Activated T-helper 2 cell treated with anti-CD3 and anti-CD28 coated beads, Interferon-gamma antibody, Interleukin-2, Interleukin-4, amounts not matched to agents 10 μg/mL and 5 μg/mL and 100 μg/mL, durations not matched to agents 14 hours and 24 hours and 36 hours (primary cell): ENCODE results near the gene GGA3. TPM values are rescaled to one million over a fixed set of nuclear protein-coding genes. Genes with fewer than 3 reads are reported as not detected.
"Not testable (repeated sequence)": the region's sequence is repeated elsewhere in the genome, so short reads cannot be mapped to it uniquely, and the experiment has no call there.

ENCODE experiments used
- DNase-seq: peaks from one replicate; pipeline ENCODE4 v3.0.0; 2021; ENCODE audit warnings: low spot score
- H3K27ac Mint-ChIP-seq: one replicate; pipeline ENCODE4 v1.8.0; 2021; ENCODE audit warnings: mixed read lengths
- H3K27me3 Mint-ChIP-seq: one replicate; pipeline ENCODE4 v1.8.0; 2021; ENCODE audit warnings: low read depth, mixed read lengths
- H3K36me3 Mint-ChIP-seq: one replicate; pipeline ENCODE4 v1.8.0; 2021; ENCODE audit warnings: low read depth, mixed read lengths
- H3K4me1 Mint-ChIP-seq: one replicate; pipeline ENCODE4 v1.8.0; 2021; ENCODE audit warnings: low read depth, mixed read lengths
- H3K4me3 Mint-ChIP-seq: one replicate; pipeline ENCODE4 v1.8.0; 2021; ENCODE audit warnings: low read depth, mild to moderate bottlenecking, moderate library complexity, mixed read lengths
- H3K9me3 Mint-ChIP-seq: one replicate; pipeline ENCODE4 v1.8.0; 2021; ENCODE audit warnings: mixed read lengths
- intact Hi-C: fragments of 100-400 bp; cut with micrococcal nuclease; formaldehyde crosslinking; loops from one replicate; pipeline ENCODE4 v1.15.1; 2023
- total RNA-seq: library from RNA; stranded (reverse); gene quantifications from 2 replicates; pipeline ENCODE4 v1.2.3, GENCODE V29; 2022

The GGA3 gene
- total RNA-seq, 1 donor from 2014 or later = 77.2 TPM

DNA sequence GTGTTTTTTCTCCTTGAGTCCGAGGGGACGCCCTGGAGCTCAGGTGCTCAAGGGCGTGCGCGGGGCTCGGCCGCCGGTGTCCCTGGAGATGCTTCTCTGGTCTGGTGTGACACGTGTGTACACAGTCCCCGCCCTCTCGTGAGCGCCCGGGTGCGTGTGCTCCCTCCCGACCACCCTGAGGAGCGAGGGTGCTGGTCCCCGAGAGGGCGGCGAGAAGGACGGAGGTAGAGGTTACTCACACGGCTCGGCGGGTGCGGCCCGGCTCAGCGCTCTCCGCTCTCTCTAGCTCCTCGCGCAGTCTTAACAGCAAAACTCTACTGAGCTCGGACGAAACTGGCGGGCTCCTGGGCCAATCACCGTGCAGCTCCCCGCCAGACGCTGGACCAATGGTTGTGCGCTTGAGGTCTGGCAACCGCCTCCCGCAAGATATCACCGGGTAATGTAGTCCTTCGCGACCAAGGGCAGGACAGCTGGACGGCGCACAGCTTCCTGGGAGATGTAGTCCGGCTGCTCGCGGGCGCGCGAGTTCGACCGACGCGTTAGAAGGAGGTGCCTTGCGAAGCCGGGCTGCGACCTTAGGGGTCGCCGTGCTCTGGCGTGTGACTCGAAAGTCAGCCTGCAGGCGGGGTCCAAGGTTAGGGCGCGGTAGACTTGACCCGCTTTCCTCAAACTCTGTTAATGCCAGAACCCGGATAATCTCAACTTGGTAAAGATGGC, 27.9 kb upstream of the GGA3 start, which contains the start of gene SLC25A19:
Gene SLC25A19, minus strand, starts transcription at position 319 of the 717 bp plus-strand sequence. CDS start 2,669 bp downstream, outside the sequence.
- Mint-ChIP-seq H3K27ac (peak within 1 kb of the TSS; percentile 100), H3K36me3 (peaks cover 39% of the 10 kb centered on the region)
- peak; percentile 98 for DNase-seq

GRCh38 chr17:75288770-75289114, 27.3 kb upstream of the GGA3 start:
- H3K36me3 Mint-ChIP-seq = peaks cover 43% of the 10 kb centered on the region
- H3K27ac Mint-ChIP-seq = peak overlapping the region; percentile 100
- H3K4me3 Mint-ChIP-seq = peak overlapping the region; percentile 99
- peaks cover 18% of the 10 kb centered on the region for H3K4me1 Mint-ChIP-seq
- intact Hi-C loops = loop anchor here (1.0 to 2.0 kb wide), 5 partner anchors 9 to 117 kb away; partner anchors contain the start of genes GGA3, GRB2, MIF4GD and MRPS7
- H3K27me3 Mint-ChIP-seq = no peaks in the 10 kb centered on the region
- DNase-seq = peak; percentile 45
- H3K9me3 Mint-ChIP-seq = no peaks in the 10 kb centered on the region

More for the DNA sequence above, 27.9 kb upstream of the GGA3 start, which contains the start of gene SLC25A19:
- Mint-ChIP-seq H3K9me3 (no peaks in the 10 kb centered on the region), H3K4me1 (peaks cover 20% of the 10 kb centered on the region), H3K27me3 (no peaks in the 10 kb centered on the region), H3K4me3 (peak within 1 kb of the TSS; percentile 99)
- intact Hi-C loops = loop anchor here (1.0 to 2.0 kb wide), 5 partner anchors 8 to 116 kb away; partner anchors contain the start of genes GGA3, GRB2, MIF4GD and MRPS7

GRCh38 chr17:75288359-75288758, 27.0 kb upstream of the GGA3 start:
- peak overlapping the region; percentile 99 for H3K4me3 Mint-ChIP-seq
- no peak for DNase-seq
- no peaks in the 10 kb centered on the region for H3K27me3 Mint-ChIP-seq
- H3K36me3 Mint-ChIP-seq = peaks cover 46% of the 10 kb centered on the region
- peak overlapping the region; percentile 100 for H3K27ac Mint-ChIP-seq
- intact Hi-C loops = loop anchor here (2.0 kb wide), 1 partner anchor 34 kb away; no protein-coding TSS in a partner anchor
- peaks cover 20% of the 10 kb centered on the region for H3K4me1 Mint-ChIP-seq
- H3K9me3 Mint-ChIP-seq = no peaks in the 10 kb centered on the region

DNA sequence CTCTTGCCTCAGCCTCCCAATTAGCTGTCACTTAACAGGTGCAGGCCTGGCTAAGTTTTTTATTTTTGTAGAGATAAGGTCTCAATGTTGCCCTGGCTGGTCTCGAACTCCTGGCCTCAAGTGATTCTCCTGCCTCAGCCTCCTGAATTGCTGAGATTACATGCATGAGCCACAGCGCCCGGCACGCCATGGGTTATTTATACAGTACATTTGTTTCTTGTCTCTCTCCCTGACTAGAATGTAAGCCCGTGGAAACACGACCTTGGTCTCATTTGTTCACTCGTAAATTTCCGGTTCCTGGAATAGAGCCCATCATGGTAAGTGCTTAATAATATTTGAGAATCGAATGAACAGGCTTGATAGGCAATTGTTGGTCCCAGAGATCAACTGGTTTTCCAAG, 25.8 kb upstream of the GGA3 start:
- no peaks in the 10 kb centered on the region for H3K9me3 Mint-ChIP-seq
- peaks cover 49% of the 10 kb centered on the region for H3K36me3 Mint-ChIP-seq
- H3K4me3 Mint-ChIP-seq = peak overlapping the region; percentile 51
- intact Hi-C loops = no loop called here
- H3K27ac Mint-ChIP-seq = no peak overlapping the region
- peaks cover 20% of the 10 kb centered on the region for H3K4me1 Mint-ChIP-seq
- no peak for DNase-seq
- H3K27me3 Mint-ChIP-seq = no peaks in the 10 kb centered on the region

DNA sequence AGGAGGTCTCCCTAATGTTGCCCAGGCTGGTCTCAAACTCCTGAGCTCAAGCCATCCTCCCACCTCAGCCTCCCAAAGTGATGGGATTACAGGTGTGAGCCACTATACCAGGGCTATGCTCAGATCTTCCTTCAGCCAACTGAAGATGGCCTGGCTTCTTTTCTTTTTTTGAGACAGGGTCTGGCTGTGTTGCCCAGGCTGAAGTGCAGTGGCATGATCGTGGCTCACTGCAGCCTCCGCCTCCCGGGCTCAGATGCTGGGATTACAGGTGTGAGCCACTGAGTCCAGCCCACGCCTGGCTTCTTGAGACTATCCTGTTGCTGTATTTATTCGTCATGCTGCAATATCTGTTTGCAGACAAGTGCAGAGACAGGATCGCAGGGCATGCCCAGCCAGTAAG, 23.7 kb upstream of the GGA3 start:
- peaks cover 61% of the 10 kb centered on the region for H3K36me3 Mint-ChIP-seq
- peaks cover 20% of the 10 kb centered on the region for H3K4me1 Mint-ChIP-seq
- no peaks in the 10 kb centered on the region for H3K27me3 Mint-ChIP-seq
- DNase-seq = no peak
- H3K27ac Mint-ChIP-seq = no peak overlapping the region
- no peaks in the 10 kb centered on the region for H3K9me3 Mint-ChIP-seq
- intact Hi-C loops = no loop called here
- no peak overlapping the region for H3K4me3 Mint-ChIP-seq

DNA sequence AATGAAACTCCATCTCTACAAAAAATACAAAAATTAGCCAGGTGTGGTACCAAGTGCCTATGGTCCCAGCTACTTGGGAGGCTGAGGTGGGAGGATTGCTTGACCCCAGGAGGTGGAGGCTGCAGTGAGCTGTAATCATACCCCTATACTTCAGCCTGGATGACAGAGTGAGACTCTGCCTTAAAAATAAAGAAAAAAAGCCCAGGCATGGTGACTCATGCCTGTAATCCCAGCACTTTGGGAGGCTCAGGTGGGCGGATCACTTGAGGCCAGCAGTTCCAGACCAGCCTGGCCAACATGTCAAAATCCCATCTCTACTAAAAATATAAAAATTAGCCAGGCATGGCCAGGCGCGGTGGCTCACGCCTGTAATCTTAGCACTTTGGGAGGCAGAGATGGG, 18.8 kb upstream of the GGA3 start:
- H3K4me1 Mint-ChIP-seq, H3K4me3 Mint-ChIP-seq, DNase-seq, H3K9me3 Mint-ChIP-seq, H3K27ac Mint-ChIP-seq, H3K27me3 Mint-ChIP-seq, intact Hi-C loops: not testable (repeated sequence)
- H3K36me3 Mint-ChIP-seq = peaks cover 51% of the 10 kb centered on the region

- H3K4me1 Mint-ChIP-seq = peaks cover 12% of the 10 kb centered on the region
- no peak for DNase-seq
- intact Hi-C loops = loop anchor here (10.0 kb wide), 1 partner anchor 387 kb away; the partner anchor contains the start of genes RECQL5 and SAP30BP
- no peaks in the 10 kb centered on the region for H3K9me3 Mint-ChIP-seq
- no peak overlapping the region for H3K4me3 Mint-ChIP-seq
- H3K27ac Mint-ChIP-seq = no peak overlapping the region
- H3K36me3 Mint-ChIP-seq = peaks cover 50% of the 10 kb centered on the region
- no peaks in the 10 kb centered on the region for H3K27me3 Mint-ChIP-seq
These were observed 16.3 kb upstream of the GGA3 start for GRCh38 chr17:75277664-75278071.

DNA sequence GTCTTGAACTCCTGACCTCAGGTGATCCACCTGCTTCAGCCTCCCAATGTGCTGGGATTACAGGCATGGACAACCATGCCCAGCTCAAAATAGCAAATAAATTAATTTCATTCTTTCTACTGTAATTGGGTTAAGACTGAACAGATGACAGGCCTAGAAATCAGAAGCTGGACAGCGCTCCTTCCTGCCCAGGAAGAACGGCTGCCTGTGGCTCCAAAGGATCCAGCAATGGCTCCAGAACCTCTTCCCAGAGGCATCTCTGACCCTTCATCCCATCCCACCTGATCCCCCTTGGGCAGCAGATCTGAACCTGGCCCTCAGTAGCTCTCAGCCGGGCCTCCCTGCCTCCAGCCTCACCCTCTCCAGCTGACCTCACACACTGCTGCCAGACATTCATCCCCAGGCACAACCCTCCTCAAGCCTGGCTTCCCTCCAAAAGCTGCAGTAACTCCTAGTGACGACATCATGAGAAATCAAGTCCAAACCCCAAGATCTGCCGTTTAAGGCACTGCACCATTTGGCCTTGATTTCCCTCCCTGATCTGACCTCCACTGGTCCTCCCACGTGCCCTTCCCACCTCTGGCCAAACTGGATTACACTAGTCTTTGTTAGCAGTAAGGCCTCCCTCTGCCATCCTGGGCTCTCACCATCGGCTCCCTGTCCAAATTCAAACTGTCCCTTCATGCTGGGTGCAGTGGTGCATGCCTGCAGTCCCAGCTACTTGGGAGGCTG, 12.7 kb upstream of the GGA3 start:
- Mint-ChIP-seq H3K4me3 (no peak overlapping the region), H3K27ac (no peak overlapping the region)

GRCh38 chr17:75272848-75273184, 11.4 kb upstream of the GGA3 start:
- no peaks in the 10 kb centered on the region for H3K27me3 Mint-ChIP-seq
- peaks cover 28% of the 10 kb centered on the region for H3K4me1 Mint-ChIP-seq
- no peak for DNase-seq
- H3K36me3 Mint-ChIP-seq = peaks cover 47% of the 10 kb centered on the region
- no peaks in the 10 kb centered on the region for H3K9me3 Mint-ChIP-seq
- intact Hi-C loops = loop anchor here (5.0 to 10.0 kb wide), 3 partner anchors 161 to 392 kb away; partner anchors contain the start of genes CASKIN2, RECQL5, SAP30BP and TSEN54
- H3K4me3 Mint-ChIP-seq = peak overlapping the region; percentile 88
- peak overlapping the region; percentile 83 for H3K27ac Mint-ChIP-seq

More for the DNA sequence above, 12.7 kb upstream of the GGA3 start:
- intact Hi-C loops = loop anchor here (5.0 to 10.0 kb wide), 3 partner anchors 162 to 391 kb away; partner anchors contain the start of genes CASKIN2, RECQL5, SAP30BP and TSEN54
- H3K27me3 Mint-ChIP-seq = no peaks in the 10 kb centered on the region
- H3K4me1 Mint-ChIP-seq = peaks cover 24% of the 10 kb centered on the region
- no peaks in the 10 kb centered on the region for H3K9me3 Mint-ChIP-seq
- peaks cover 48% of the 10 kb centered on the region for H3K36me3 Mint-ChIP-seq
- DNase-seq = no peak

GRCh38 chr17:75271955-75272847, 10.8 kb upstream of the GGA3 start:
- no peaks in the 10 kb centered on the region for H3K9me3 Mint-ChIP-seq
- peaks cover 31% of the 10 kb centered on the region for H3K4me1 Mint-ChIP-seq
- intact Hi-C loops = loop anchor here (1.0 to 10.0 kb wide), 5 partner anchors 17 to 393 kb away; partner anchors contain the start of genes CASKIN2, RECQL5, SAP30BP and SLC25A19
- no peaks in the 10 kb centered on the region for H3K27me3 Mint-ChIP-seq
- no peak for DNase-seq
- peak overlapping the region; percentile 83 for H3K27ac Mint-ChIP-seq
- H3K36me3 Mint-ChIP-seq = peaks cover 46% of the 10 kb centered on the region
- peak overlapping the region; percentile 88 for H3K4me3 Mint-ChIP-seq

DNA sequence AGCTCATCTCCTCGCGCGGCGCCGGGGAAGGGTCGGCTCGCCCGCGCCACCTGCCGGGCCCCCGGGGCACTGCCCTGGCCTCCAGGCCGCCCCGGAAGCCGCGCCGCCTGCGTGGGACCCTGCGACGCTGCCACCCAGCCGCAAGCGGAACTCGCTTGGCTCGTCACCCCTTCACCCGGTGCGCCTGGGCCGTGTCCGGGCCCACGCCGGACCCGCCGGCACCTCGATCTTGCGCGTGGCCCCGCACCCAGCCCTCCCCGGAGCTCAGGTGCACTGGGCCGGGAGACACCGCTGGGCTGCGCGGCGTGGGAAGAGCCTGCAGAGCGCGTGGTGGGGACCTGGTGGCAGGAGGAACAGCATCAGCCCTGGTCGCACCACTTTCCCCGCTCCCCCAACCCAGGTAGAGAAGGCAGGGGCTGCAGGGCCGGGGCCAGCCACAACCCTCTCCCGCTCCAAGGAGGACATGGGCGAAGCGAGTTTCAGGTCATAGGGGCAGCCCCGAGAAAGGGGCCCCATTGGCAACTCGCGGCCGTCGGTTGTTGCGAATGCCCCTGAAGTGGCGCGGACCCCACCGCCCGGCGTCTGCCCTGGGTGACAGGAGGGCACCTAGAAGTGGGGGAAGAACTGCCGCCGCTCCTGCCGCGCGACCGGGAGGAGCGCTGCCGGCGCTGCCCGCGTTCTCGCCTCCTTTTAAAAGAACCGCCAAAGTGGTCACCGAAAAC, 10.0 kb upstream of the GGA3 start:
- no peaks in the 10 kb centered on the region for H3K9me3 Mint-ChIP-seq
- H3K27me3 Mint-ChIP-seq = no peaks in the 10 kb centered on the region
- peak overlapping the region; percentile 74 for H3K27ac Mint-ChIP-seq
- peak overlapping the region; percentile 88 for H3K4me3 Mint-ChIP-seq
- DNase-seq = peak; percentile 87
- intact Hi-C loops = loop anchor here (1.0 to 10.0 kb wide), 5 partner anchors 18 to 393 kb away; partner anchors contain the start of genes CASKIN2, RECQL5, SAP30BP and SLC25A19
- peaks cover 33% of the 10 kb centered on the region for H3K4me1 Mint-ChIP-seq
- H3K36me3 Mint-ChIP-seq = peaks cover 51% of the 10 kb centered on the region
